HG03280 (cell line): Measurements from ENCODE around the gene GNAS.
"Not testable (repeated sequence)": the region's sequence is repeated elsewhere in the genome, so short reads cannot be mapped to it uniquely, and the experiment has no call there.

Source experiments
- ATAC-seq: cut with Tn5 transposase; IDR thresholded peaks from one replicate; pipeline ENCODE4 v1.9.1; 2021; ENCODE audit warnings: mild to moderate bottlenecking, moderate library complexity; ENCODE audit not compliant: unreplicated experiment

GNAS gene

DNA sequence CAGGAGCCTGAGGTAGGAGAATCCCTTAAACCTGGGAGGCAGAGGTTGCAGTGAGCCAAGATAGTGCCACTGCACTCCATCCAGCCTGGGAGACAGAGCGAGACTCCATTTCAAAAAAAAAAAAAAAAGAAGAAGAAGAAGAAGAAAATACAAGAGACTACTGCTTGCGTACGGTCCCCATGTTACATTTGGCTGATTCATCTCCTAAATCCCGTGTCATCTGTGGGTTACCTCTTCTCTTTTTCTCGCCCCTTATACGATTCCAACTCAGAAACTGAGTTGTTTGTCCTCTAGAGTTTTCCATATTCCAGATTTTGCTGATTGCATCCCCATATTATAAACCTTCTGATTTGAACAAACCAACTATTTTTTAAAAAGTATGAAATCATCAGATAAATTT lies 66.1 kb downstream of the GNAS start:
- ATAC-seq = no peak

DNA sequence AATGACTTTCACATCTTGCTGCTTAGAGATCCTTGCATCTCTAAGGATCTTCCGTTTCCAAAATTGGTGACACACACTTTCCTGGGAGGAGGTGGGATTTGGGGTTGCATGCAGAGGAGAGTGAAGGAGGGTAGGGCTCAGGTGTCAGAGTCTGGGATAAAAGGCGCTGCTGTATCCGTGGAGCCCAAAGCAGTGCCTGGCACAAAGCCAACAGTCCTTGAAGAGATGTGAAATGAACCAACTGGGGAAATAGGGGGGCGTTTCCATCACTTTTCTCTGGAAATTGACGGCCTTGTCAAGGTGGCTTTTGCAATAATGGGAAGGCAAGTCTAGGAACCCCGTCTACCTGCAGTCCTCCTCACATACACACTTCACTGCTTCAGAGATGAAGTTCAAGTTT lies 69.0 kb downstream of the GNAS start:
- ATAC-seq = no peak

DNA sequence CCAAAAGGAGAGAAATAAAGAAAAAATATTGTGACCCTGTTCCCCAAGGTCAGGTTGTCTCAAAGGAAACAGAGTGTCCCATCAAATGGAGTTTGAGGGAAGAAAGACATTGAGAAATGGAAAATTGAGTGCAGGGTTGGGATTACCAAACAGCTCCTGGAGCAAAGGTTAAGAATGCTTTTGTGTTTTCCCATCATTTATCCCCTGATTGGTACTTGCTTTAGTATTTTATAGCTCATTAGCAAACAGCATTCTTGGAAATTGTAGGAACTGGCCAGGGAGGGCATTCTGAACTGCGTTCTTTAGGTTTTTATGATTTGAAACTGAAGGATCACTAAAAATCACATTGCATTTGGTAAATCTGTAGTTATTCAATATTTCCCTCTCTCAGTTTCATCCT lies 69.5 kb downstream of the GNAS start:
- ATAC-seq = no peak

DNA sequence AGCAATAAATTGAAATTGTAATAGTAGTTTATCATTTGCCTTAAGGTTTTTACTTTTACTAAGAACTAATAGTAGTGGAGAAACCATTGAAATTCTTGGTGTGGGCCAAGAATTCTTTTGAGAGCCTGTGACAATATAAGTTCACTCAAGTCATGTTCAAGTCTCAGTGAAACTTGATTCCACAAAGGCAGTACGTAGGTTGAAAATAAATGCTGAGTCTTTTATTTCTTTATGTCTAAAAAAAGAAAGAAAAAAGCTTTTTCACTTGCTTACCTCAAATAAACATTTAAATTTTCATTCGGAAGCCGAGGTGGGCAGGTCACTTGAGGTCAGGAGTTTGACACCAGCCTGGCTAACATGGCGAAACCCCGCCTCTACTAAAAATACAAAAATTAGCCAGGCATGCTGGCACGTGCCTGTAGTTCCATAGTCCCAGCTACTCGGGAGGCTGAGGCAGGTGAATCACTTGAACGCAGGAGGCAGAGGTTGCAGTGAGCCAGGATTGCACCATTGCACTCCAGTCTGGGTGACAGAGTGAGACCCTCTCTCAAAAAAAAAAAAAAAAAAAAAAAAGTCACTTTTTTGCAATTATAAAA lies 70.7 kb downstream of the GNAS start:
- no peak for ATAC-seq

DNA sequence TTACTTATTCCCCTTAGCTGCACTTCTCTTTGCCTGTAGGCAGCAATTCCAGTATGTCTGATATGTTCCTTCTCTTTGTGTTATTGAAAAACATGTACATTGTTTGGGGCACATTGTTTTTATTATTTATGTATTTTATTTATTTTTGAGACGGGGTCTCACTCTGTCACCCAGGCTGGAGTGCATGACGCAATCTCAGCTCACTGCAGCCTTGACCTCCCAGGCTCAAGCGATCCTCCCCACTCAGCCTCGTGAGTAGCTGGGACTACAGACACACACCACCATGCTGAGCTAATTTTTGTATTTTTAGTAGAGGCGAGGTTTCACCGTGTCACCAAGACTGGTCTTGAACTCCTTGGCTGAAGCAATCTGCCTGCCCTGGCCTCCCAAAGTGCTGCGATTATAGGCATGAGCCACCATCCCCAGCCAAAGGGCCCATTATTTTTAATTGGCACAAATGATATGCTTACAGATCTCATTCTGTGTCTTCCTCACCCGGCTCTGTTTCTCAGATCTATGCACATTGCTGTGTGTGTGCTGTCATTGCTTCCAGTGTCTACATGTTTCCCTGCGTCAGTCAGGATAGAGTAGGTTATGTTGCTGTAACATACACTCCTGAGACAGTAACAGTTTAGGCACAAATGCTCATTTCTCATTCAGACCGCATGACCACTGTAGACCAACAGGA lies 74.4 kb downstream of the GNAS start:
- no peak for ATAC-seq

DNA sequence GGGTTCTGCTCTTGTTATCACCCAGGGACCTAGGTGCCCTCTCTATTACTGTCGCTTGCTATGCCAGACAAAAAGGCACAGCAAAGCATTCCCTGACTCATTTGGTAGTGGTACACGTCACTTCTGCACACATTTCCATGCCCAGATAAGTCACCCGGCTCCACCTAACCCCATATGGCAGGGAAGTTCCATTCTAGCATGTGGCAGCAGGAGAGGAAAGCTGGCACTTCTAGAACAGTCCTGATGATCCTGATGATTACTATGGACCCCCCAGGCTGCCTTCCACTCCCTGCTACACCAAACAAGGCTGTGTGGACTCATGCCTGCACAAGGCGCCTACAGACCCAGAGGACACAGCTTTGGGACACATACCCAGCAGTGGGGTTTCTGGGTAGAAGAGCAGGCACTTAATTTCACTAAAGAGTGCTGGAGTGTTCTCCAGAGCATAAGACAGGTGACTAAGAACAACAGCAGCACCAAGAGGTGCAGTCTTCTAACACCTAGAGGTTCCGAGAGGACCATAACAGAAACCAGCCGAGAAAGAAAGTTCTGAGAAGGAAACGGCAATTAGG lies 75.1 kb downstream of the GNAS start:
- ATAC-seq = no peak

DNA sequence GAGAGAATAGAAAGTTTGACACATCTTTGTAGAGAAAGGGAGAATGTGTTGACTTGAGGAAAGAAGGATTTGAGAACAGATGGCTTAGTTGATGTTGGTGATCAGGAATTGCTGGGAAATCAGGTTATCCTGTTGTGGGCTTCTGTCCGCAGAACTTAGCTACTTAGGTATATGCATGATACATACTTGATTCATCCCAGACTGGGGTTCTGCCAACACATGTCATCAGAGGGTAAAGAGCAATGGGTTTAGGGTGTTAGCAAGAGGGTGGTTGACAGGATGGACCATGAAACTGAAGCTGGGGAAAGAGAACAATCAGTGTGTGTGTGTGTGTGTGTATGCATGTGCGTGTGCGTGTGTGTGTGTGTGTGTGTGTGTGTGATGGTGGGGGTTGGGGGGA lies 78.0 kb downstream of the GNAS start:
- ATAC-seq = no peak

DNA sequence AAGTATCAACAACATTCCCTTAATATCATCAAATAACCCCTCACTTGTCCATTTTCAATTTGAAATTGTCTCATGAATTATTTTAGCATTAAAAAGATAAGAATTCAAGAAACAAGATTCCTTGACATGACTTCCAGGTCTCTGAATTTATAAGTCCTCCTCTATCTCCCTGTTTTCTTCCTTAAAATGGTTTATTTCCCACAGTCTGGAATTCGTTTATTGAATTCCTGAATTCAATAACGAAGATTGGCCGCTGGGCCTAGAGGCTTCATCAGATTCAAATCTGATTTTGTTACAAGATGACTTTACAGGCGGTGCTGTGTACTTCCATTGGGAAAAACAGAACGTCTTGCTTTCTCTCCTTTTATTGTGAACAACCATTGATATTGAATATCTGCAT lies 79.7 kb downstream of the GNAS start:
- no peak for ATAC-seq

DNA sequence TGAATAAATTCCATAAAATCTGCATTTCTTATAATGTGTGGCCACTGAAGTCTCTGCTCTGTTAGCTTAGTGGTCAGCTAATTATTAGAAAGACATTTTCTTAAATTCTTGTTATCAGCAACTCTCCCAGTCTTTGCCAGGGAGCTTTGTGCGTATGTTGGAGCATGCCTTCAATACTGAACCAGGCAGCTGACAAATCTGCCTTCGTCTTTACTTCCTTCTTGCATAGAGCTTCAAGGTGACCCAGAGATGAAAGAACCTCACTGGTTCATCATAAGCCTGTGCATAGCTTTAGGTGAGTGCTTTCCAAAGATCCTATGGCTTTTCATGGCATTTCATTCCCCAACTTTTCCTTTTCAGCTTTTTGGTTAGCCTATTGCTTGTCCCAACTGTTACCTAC lies 85.6 kb downstream of the GNAS start:
- ATAC-seq = no peak

DNA sequence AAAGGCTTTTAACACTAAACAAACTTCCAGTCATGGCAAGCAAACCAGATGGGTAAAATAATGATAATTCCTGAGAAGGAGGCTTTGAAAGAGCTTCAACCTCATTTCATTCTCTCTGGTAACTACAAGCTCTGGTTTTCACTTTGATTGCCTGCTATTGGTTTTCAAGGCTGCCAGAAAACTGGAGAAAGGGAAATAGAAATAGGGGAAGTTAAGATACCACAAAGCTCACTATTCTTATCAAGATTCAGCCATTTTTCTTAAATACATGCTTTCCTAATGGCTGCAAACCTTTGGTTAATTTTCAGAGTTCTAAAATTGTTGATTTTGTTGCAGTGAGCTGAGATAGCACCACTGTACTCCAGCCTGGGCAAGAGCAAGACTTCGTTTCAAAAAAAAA lies 86.0 kb downstream of the GNAS start:
- ATAC-seq = no peak

DNA sequence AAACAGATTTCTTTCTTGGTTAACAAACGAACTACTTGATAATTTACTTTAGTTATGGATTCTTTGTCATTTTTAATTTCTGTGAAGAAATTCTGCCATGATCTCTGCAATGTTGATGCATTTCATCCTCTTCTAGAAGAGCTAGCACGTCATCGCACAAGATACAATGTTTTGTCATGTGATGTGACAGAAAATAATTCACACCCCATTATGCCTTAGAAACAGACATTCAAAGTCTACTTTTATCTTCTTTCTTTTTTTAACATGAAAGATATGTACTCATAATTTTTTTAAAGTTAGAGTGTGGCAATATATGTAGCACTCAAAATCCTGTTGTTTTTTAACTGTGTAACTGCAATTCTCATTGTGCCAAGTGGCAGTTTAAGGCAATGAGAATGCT lies 89.0 kb downstream of the GNAS start:
- ATAC-seq = no peak

DNA sequence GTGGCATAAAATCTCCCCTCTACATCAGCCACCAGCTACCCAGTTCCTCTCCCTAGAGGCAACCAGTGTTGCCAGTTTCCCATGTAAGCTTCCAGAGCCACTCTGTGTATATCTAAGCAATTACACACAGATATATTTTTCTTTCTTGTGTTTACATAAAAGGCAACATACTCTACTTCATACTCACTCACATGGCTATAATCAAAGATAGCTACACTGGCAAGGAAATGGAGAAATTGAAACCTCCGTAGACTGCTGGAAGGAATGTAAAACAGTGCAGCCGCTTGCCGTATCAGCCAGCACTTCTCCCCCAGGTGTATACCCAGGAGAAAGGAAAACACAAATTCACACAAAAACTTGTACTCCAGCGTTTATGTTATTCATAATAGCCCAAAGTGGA lies 90.0 kb downstream of the GNAS start:
- no peak for ATAC-seq

DNA sequence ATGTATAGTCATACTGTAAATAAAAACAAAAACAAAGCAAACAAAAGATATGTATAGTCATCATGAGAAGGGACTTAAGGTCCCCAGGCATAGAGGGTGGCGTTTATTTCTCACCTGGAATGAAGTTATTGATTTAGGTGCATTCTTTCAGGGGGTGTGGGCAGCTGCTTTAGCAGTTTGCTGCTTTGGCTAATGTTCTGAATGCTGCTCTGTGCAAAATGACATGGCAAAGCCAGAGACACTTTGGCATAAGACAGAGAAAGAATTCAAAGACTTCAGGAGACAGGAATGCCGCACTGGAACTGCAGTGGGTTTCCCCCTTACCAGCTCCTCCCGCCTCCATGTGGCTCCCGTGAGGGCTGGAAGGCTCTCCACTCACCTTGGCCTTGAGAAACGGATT lies 92.1 kb downstream of the GNAS start:
- ATAC-seq = no peak

DNA sequence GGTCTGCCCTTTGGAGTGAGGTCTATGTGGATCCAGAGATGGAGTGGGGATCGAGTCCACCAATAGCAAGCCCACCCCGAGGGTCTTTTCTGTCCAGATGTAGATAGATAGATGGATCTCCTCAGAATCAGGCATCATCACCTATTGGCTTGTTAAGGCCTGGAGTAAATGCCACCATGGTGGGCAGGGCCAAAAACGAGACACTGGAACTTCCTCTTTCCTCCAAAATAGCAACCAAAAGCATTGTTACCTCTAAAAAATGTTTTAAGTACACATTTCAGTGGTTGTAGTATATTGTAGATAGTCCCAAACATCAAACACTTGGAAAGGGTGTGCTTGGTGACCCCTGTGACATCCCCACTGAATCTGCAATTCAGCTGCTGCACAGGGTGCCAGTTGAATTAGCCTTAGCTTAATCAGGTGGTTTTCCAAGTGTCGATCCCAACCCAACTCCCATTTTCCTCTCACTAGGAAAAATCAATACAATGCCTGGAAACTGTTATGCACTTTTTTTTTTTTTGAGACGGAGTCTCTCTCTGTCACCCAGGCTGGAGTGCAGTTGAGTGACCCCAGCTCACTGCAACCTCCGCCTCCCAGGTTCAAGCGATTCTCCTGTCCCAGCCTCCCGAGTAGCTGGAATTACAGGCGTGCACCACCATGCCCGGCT lies 93.6 kb downstream of the GNAS start:
- no peak for ATAC-seq

DNA sequence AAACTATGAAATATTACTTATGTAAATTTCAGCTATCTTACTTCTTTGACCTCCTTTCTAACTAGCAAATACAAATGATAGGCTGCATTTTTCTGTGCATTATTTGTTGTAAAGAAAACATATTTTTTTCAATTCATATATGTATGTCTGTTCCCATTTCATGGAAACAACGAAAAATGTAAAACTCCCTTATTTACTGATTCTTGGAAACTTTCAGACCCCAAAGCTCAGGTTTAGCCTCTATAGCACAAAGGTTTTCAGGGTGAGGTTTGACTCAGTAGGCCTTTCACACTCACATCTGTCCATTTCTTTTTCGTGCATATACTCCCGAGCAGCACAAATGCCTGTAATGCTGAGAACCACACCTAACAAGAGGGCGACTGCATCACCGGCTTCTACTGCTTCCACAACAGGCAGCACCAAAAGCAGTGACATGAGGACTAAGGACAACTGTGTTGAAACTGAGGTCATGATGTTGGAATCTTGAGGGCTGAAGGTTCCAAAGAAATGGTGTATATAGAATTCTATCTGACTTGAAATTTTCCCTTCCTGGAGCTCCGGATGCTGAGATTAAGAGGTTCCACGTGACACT lies 95.4 kb downstream of the GNAS start:
- ATAC-seq = not testable (repeated sequence)

DNA sequence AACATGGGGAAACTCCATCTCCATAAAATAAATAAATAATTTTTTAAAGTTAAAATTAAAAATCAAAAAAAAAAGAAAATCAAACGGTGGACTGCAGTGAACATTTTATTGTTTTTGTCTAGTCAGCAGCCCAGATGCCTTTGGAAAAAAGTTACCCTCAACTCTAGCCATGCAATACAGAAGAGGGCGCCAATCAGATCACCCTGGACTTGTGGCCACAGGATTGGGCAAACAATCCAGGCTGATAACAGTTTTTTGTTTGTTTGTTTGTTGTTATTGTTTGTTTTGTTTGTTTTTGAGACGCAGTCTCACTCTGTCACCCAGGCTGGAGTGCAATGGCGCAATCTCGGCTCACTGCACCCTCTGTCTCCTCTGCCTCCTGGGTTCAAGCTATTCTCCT lies 98.1 kb downstream of the GNAS start:
- no peak for ATAC-seq

DNA sequence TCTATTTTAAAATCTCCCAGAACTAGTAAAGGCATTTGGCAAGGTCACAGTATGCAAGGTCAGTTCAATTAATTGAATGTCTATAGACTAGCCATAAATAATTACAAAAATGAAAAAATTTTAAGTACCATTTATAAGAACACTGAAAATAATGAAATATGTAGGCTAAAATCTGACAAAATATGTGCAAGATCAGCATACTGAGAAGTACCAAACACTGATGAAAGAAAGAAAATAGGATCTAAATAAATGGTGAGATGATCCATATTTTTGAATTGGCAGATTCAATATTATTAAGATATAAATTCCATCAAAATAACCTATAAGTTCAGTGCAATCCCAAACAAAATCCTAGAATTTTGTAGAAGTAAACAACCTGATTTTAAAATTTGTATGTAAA lies 100.5 kb downstream of the GNAS start:
- no peak for ATAC-seq

DNA sequence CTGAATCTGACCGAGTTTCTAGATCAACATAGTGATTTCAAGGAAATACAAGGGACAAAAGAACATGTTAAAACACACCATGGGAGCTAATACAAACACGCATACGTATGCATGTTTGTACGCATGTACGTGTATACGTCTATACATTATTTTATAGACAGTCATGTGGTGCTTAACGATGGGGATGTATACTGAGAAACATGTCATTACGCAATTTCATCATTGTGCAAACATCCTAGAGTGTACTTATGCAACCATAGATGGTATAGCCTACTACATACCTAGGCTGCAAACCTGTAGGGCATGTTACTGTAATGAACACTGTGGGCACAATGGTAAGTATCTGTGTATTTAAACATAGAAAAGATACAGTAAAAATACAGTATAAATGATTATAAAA lies 103.6 kb downstream of the GNAS start:
- no peak for ATAC-seq

DNA sequence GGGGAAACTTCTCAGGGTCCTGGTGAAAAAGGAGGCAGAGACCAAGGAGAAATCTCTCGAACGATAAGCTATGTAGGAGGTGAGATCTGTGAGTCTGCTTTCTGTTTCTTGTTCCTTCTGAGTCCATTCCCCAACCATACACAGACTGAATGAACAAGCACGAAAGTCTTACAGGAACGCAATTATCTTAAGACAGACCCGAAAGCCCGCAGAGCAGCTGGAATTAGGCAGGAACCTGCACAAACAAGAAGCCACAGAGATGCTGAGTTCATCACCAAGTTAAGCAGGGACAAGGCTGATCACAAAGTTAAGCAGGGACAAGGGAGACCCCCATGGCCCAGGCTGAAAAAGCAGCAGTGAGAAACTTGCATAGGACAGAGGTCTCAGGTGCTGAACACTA lies 107.1 kb downstream of the GNAS start:
- ATAC-seq = no peak
